H54 (cell line): ENCODE measurements around the gene SIM2.

Experiments used
- DNase-seq: peaks from one replicate; pipeline ENCODE4 v3.0.0; 2011; ENCODE audit warnings: low spot score, mixed read lengths; ENCODE audit not compliant: insufficient read length
- FAIRE-seq: peaks from 3 replicates; lab custom pipeline; 2011; peaks lifted over from hg19 to GRCh38; lab: Jason Lieb, UNC
- POLR2A ChIP-seq: IDR thresholded peaks from 2 replicates; pipeline ENCODE4 v1.6.1; 2011; ENCODE audit warnings: low read depth, mild to moderate bottlenecking, low read length

Gene SIM2

DNA sequence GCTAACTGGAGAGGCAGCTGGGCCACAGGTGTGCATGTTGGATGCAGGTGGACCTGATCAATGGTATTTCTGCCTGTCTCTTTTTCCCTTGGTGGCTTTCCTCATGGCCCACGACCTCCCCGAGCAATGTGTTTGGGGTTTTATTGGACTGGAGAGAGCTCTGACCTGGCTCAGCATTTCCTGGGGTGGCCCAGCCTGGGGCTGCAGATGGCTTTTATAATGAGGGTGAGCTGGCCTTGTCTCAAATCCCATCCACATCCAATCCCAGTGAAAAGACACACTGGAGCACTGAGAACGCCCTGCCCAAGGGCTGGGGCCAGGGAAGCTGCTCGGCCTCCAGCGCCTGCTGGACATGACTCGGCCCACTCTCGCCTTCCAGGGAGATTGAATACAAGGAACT lies 44.1 kb downstream of the SIM2 start:
- FAIRE-seq (no peak), DNase-seq (no peak)
- TF ChIP-seq POLR2A, result no peak

DNA sequence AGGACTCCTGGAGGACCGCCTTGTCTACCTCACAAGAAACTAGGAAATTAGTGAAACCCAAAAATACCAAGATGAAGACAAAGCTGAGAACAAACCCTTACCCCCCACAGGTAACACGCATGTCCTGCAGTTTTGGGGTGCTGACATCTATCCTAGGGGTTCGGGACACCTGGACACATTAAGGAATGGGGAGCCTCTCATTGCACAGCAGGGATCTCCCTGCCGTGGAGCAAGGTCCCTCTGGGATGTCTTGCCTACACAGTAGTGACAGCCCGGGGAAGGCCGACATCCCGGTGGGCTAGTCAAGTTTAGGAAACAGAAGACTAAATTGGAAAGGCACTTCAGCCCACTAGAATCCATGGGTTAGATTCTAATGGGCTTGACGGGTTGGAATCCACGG lies 44.5 kb downstream of the SIM2 start:
- no peak for TF ChIP-seq POLR2A
- no peak for FAIRE-seq
- DNase-seq, result no peak

GRCh38 chr21:36744190-36744559 lies 45.3 kb downstream of the SIM2 start:
- FAIRE-seq, result no peak

DNA sequence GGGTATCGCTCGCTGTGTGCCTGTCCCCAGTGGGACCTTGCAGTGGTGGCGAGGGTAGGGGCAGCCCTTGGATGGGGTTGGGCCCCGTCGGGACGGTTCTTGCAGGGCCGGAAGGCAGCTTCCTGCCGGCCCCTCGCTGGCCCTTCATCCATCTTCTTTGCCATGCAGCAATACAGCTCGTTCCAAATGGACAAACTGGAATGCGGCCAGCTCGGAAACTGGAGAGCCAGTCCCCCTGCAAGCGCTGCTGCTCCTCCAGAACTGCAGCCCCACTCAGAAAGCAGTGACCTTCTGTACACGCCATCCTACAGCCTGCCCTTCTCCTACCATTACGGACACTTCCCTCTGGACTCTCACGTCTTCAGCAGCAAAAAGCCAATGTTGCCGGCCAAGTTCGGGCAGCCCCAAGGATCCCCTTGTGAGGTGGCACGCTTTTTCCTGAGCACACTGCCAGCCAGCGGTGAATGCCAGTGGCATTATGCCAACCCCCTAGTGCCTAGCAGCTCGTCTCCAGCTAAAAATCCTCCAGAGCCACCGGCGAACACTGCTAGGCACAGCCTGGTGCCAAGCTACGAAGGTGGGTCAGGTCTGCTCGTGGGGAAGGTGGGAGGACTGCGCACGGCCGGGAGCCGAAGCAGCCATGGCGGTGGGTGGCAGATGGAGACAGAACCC lies 45.8 kb downstream of the SIM2 start:
- DNase-seq, result no peak
- no peak for TF ChIP-seq POLR2A
- FAIRE-seq, result no peak

More at GRCh38 chr21:36744190-36744559, 45.3 kb downstream of the SIM2 start:
- no peak for DNase-seq
- no peak for TF ChIP-seq POLR2A

DNA sequence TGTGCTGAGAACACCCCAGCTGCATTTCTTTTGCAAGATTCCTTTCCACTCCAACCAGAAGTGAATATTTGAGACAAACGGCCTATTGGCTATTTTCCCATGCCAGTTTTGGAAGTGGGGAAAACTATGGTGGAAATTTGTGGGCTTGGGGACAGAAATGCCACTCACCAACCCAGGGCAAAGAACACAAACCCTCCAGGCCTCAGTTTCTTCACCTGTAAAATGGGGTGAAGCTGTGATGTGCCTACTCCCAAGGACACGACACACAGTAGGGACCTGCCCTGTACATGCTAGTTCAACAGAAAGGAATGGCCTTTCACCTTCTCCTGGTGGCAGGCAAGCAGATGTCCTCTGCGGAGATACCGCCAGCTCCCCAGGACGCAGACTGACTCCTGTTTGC lies 46.5 kb downstream of the SIM2 start:
- no peak for TF ChIP-seq POLR2A
- DNase-seq (no peak), FAIRE-seq (no peak)

DNA sequence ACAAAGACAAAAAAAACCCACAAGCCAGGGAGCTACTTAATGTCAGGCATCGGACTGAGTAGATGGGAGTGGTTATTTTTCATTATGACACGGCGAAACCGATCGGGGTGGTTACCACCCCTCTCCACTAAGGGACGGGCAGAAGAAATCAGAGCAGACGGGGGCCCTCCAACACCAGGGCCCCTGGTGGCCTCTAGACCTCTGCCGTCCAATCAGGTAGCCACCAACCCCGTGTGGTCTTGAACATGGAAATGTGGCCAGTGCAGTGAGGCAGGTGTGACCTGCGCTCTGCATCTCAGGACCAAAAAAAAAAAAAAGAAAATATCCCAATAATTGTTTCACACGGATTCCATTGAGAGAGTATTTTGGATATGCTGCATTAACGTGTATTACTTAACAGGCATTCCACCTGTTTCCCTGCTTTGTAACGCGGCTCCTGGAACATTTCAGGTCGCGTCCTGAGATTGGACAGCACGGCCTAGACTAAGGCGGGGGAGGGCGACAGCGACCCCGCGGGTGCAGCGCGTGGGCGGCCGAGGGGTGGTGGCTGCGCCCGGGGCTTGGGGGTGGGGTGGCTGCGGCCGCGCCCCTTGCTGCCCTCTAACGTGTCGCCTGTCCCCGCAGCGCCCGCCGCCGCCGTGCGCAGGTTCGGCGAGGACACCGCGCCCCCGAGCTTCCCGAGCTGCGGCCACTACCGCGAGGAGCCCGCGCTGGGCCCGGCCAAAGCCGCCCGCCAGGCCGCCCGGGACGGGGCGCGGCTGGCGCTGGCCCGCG lies 48.3 kb downstream of the SIM2 start:
- DNase-seq, result no peak
- no peak for TF ChIP-seq POLR2A
- FAIRE-seq, result no peak

- DNase-seq, result peak; percentile 84
- no peak for FAIRE-seq
- TF ChIP-seq POLR2A, result no peak
Measured at GRCh38 chr21:36747815-36748383, 49.0 kb downstream of the SIM2 start.

GRCh38 chr21:36749935-36750575 lies 51.1 kb downstream of the SIM2 start:
- DNase-seq (no peak), FAIRE-seq (no peak)
- TF ChIP-seq POLR2A, result no peak

- no peak for FAIRE-seq
- no peak for DNase-seq
- no peak for TF ChIP-seq POLR2A
Measured at GRCh38 chr21:36750576-36750959, 51.7 kb downstream of the SIM2 start.

GRCh38 chr21:36751383-36751782 lies 52.5 kb downstream of the SIM2 start:
- DNase-seq, result no peak
- FAIRE-seq, result no peak
- TF ChIP-seq POLR2A, result no peak

GRCh38 chr21:36753556-36753955 lies 54.6 kb downstream of the SIM2 start:
- FAIRE-seq, result no peak
- TF ChIP-seq POLR2A, result no peak
- peak; percentile 37 for DNase-seq

DNA sequence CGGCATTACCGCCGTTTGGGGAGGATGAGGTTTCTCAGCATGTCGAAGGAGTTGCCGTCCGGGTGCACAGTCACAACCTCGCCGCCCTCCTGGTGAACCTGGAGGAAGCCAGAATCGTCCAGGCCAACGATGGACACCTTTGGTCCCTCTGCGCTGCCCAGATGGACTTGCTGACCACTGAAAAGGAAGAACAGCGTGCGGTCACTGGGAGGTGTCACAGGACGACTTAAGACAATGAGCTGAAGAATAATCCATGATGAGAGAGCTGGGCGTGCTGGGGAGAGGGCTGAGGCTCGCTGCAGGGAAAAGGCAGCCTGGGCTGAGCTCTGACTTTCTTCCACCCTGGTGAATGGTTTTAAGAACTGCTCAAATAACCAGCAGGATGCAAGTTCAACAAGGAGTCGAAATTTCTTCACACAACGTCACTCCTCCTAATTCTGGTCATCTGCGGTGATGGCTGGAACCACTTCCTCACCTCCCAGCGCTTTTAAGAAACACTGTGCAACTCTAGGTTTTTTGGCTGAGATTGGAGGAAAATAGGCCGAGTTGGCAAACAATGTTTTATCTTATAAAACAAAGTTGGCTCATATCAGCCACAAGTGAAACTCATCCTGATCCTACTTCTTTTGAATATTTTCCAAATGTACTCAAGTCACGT lies 55.5 kb downstream of the SIM2 start:
- no peak for TF ChIP-seq POLR2A
- DNase-seq (no peak), FAIRE-seq (no peak)

DNA sequence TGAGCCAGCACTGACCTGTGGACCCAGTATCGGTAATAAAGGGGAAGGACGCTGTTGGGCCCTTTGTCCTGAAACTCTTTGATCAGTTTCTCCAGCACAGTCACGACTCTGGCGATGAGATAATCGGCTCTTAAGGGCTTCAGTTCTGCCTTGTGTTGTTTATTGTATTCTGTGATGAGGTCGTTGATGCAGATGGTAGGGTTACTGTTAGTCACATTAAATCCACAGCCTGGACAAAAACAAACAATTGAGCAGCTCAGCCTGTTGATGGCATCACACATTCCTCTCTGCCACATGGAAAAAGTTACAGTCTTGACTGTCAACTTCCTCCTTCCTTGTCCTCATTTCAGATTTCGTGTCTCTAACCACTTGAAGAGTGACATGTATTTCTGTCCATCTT lies 57.6 kb downstream of the SIM2 start:
- DNase-seq, result no peak
- no peak for FAIRE-seq
- TF ChIP-seq POLR2A, result no peak

DNA sequence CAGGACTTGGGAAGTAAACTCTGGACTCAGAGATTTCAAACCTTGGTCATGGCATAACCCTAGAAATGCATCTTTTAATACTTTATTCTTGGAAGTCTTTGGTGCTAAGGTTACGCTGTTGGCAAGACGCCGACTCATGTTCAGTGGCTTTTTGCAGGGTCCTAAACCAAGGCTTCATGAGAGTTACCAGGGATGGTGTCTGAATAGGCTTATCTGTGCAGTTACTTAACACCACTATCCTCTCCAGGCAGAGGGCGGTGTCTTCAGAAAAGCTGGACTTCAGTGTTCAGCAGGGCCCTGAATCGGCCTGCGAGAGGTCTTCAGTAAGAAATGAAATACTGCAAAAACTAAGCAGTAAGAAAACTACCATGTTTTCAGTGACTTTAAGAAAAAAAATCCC lies 58.3 kb downstream of the SIM2 start:
- DNase-seq (no peak), FAIRE-seq (no peak)
- TF ChIP-seq POLR2A, result no peak
